Posterior cingulate gyrus (tissue), 11 donors: ENCODE measurements around the gene MAGEB3.
"Not testable (repeated sequence)": the region's sequence is repeated elsewhere in the genome, so short reads cannot be mapped to it uniquely, and the experiment has no call there.

Experiments used
- DNase-seq, 10 donors: peaks; one replicate each; pipeline versions ENCODE4 v3.0.0 to v3.0.0-alpha.2; 2020 to 2021; ENCODE audit warnings: mixed read lengths in 3 of 10
- intact Hi-C: fragments of 100-400 bp; cut with DNase I; formaldehyde crosslinking; loops from one replicate; pipeline ENCODE4 v1.15.1; 2023

MAGEB3 gene, protein sequence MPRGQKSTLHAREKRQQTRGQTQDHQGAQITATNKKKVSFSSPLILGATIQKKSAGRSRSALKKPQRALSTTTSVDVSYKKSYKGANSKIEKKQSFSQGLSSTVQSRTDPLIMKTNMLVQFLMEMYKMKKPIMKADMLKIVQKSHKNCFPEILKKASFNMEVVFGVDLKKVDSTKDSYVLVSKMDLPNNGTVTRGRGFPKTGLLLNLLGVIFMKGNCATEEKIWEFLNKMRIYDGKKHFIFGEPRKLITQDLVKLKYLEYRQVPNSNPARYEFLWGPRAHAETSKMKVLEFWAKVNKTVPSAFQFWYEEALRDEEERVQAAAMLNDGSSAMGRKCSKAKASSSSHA

DNA sequence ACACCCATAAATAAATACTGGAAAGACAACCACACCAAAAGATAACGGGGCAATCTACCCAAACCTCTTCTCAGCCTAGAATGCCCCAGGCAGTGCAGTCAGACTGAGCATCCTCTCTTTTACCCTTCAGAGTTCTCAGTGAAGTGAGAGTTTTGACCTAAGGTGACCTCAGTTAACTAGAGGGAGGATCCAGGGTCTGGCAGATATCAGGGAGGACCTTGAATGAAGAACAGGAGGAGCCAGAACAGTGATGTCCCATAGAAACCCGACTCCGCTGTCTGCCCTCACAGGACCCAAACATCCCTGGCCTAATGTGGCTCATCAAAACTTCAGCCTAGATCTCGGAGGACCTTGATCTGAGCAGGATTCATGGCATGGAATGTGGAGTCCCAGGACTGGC is at the start of gene MAGEB3:
Gene MAGEB3, plus strand, starts transcription at position 263 of the 400 bp plus-strand sequence. CDS start 5,268 bp downstream, outside the sequence.
- intact Hi-C loops: no loop called here
- DNase-seq: no peak

DNA sequence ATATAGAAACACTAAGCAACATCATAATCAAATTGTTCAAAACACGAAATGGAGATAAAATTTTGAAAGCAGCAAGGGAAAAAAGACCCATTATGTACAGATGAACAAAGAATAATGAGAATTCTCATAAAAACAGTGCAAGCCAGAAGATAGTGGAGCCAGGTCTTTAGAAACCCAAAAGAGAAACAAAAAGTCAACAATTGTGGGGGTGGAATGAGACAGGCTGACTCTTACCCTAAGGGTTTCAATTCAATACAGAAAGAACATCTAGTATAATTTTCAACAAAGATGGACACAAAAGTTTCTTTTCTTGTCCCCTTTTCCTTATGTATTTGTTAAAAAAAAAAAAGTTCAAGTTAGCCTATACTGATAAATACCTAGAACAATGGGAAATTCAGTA is 49.1 kb upstream of the MAGEB3 start:
- no peak for DNase-seq

DNA sequence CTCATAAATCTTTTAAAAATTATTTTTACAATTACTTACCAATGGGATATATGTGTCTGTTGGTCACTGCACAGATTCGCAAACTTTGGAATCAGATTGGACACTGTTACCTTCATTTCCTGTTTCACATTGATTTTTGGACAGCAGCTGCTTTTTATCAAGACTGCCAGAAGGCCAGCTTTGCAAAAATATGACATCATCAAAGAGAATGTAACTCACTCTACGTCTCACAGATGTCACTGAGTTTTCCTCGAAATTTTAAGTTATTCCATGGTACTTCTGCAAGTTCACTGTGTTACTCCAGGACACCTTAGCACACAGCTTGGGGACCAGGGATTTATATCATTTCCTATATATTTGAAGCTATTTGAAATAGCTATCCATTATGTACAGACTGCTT is 46.9 kb upstream of the MAGEB3 start:
- DNase-seq: no peak
- intact Hi-C loops: no loop called here

More for the DNA sequence above, 49.1 kb upstream of the MAGEB3 start:
- intact Hi-C loops: no loop called here

DNA sequence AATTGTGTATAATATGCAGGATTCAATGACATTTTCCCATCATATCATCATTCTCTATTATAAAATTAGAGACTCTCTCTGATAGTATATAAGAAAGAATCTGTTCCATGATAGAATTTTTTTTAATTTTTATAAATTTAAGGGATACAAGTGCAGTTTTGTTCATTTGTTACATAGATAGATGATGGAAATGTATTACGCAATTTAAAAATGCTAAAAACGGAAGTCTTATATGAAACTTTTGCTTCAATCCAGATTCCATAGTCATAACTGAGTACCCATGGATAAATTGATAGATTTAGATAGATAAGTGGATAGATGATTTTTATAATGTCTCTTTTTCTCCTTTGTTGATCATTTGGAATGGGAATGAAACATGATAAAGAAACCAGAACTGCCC is 40.0 kb upstream of the MAGEB3 start:
- intact Hi-C loops: no loop called here
- no peak for DNase-seq

DNA sequence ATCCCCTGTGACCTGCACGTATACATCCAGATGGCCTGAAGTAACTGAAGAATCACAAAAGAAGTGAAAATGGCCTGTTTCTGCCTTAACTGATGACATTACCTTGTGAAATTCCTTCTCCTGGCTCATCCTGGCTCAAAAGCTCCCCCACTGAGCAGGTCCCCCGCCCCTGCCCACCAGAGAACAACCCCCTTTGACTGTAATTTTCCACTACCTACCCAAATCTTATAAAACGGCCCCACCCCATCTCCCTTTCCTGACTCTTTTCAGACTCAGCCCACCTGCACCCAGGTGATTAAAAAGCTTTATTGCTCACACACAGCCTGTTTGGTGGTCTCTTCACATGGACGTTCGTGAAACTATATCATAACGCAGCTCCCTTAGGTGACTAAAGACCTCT is 36.5 kb upstream of the MAGEB3 start:
- DNase-seq, intact Hi-C loops: not testable (repeated sequence)

DNA sequence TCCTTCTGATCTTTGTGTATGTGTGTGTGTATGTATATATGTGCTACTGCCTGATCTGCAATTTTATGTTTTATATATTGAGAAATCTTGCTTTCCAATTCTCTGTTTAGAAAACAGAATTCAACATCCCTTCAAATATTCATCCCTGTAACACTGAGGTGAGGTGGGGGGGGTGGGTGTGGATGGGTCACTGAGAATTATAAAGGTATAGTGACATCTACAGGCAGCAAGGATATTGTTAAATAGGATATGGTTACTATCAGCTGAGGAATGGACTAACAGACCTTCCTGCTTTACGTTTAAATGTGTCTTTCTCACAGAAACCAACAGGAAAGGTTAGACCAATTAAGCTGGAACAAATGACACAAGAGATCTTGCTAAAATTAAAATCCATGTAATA is 34.1 kb upstream of the MAGEB3 start:
- no peak for DNase-seq
- intact Hi-C loops: no loop called here

DNA sequence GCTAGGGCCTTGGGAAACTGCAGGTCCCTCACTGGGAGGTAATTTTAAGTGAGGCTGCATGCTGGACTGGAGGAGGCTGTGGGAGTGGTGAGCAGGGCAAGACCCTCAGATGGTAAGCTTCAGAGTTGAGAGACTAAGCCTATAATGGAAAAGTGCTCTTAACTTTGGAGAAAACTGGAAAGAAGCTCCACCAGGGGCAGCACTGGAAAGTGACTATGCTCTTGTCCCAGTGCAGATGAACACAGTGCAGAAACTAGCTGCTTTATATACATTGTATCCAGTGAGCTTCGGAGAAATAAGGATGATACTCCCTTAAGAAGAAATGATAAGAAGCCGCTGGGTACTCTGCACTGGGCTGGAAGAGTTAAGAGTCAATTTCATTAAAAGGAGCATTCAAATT is 18.3 kb upstream of the MAGEB3 start:
- no peak for DNase-seq
- intact Hi-C loops: no loop called here

DNA sequence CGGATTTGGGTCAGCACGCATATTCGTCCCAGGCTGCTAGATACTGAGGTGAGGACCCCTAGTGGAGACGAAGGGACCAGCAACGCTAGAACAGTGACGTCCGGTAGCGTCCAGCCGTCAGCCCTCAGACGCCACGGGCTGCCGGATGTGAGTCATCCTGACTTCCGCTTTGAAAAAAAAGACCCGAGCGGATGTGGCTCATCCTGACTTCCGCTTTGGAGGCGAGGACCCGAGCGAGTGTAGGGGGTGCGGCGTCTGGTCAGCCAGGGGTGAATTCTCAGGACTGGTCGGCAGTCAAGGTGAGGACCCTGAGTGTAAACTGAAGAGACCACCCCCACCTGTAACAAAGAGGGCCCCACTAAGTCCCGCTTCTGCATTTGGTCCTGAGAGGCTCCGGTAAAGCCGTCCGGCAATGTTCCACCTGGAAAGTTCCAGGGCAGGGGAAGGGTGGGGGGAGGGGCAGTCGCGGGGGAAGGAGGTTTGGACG is 15.1 kb upstream of the MAGEB3 start, which contains the start of gene MAGEB2:
Gene MAGEB2, plus strand, starts transcription at position 207 of the 487 bp plus-strand sequence. CDS start 3,018 bp downstream, outside the sequence.
- peak in 1 of 10 donors; percentile 82 for DNase-seq
- intact Hi-C loops: no loop called here

DNA sequence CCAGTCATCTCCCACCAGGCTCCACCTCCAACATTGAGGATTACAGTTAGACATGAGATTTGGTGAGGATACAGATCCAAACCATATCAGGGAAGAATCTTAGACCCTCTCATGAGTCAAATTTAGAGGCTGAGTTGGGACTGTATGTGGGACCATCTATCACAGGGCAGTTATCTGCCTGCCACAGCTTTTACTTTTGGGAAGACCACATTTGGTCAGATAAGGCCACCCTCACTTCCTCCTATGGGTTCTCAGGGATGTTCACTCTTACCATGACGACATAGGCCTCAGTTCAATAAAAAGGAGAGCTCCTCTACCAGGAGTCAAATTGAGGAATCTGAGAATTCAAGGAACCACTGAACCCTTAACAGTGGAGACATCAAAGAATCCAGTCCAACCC is 13.0 kb upstream of the MAGEB3 start:
- intact Hi-C loops: no loop called here
- DNase-seq: no peak

DNA sequence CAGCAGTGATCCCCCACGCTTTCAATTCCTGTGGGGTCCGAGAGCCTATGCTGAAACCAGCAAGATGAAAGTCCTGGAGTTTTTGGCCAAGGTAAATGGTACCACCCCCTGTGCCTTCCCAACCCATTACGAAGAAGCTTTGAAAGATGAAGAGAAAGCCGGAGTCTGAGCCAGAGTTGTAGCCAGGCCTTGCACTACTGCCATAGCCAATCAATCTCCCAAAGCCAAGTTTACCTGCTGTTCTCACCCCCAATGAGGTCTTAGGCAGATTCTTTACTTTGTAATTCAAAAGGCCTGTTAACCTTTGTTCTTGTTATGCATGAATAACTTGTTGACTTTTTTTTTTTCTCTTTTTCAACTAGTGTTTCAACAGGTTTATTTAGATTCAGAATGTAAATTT is 11.1 kb upstream of the MAGEB3 start:
- no peak for DNase-seq
- intact Hi-C loops: no loop called here

DNA sequence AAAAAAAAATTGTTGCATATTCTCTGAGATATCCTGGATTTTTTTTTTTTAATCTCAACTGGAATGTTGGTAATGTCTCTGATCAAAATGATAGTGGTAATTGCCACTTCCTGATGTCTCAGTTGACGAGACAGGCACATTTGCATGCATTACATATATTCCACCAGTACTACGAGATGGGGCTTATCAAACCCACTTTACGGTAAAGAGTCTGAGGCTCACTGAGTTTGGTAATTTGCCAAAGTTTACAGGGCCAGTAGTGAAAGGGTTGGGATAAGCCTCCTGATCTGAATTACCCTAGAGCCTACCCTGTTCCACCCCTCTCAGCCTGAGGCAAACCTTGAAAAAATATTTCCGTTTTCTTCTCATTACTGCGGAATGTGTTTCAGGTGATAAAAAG is 9.8 kb upstream of the MAGEB3 start:
- no peak for DNase-seq
- intact Hi-C loops: no loop called here

DNA sequence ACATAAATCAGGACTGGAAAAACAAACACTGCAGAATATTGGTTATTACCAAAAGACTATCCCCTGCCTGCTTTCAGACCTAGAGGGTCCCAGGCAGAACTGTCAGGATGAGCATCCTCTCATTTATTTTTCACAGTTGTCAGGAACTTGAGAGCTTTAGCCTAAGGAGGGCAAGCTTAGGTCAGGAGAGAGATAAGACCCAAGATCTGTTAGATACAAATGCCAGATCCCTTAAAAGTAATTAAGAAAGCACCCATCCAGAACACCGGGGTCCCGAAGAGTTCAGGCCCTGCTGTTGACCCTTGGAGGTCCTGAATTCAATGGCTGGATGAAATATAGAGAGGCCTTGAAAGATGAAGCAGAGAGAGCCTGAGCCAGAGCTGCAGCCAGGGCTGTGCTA is 5.9 kb upstream of the MAGEB3 start:
- no peak for DNase-seq
- intact Hi-C loops: no loop called here

DNA sequence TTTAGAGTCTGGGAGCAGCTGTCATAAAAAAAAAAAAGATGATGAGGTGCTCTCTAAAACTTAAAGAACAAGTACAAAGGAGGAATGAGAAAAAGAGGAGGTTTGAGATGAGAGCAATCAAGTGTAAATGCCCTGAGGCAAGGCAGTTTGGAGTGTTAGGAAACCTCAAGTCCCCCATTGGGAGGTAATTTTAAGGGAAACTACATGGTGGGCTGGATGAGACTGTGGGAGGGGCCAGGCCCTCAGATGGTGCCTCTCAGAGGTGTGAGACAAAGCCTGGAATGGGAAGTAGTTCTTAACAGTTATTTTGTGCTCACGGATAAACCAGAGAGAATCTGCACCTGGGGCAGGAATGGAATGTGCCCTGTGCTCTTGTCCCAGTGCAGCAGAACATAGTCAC is 1.9 kb upstream of the MAGEB3 start:
- intact Hi-C loops: no loop called here
- no peak for DNase-seq

DNA sequence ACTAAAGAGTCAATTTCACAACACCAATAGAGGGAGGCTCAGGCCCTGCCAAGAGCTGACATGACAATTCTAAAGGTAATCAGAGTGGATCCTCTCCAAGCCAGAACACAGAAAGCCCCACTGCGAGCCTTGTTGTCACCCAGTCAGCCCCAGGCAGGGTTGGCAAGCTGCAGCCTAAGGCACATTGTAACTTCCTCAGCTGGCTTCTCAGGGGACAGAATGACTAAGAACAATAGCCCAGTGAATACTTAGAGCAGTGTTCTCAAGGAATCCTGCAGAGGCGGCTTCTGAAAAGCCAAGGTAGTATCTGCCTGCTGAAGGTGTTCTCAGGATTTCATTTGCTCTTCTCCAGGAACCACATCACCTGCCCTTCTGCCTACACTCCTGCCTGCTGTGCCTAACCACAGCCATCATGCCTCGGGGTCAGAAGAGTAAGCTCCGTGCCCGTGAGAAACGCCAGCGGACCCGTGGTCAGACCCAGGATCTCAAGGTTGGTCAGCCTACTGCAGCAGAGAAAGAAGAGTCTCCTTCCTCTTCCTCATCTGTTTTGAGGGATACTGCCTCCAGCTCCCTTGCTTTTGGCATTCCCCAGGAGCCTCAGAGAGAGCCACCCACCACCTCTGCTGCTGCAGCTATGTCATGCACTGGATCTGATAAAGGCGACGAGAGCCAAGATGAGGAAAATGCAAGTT is 11.4 kb downstream of the MAGEB3 start, which contains the start of gene MAGEB4:
Gene MAGEB4, plus strand, starts transcription at position 277 of the 692 bp plus-strand sequence. Its CDS starts 136 bp downstream, at position 413.
- intact Hi-C loops: no loop called here
- DNase-seq: peak in 1 of 10 donors; percentile 57

DNA sequence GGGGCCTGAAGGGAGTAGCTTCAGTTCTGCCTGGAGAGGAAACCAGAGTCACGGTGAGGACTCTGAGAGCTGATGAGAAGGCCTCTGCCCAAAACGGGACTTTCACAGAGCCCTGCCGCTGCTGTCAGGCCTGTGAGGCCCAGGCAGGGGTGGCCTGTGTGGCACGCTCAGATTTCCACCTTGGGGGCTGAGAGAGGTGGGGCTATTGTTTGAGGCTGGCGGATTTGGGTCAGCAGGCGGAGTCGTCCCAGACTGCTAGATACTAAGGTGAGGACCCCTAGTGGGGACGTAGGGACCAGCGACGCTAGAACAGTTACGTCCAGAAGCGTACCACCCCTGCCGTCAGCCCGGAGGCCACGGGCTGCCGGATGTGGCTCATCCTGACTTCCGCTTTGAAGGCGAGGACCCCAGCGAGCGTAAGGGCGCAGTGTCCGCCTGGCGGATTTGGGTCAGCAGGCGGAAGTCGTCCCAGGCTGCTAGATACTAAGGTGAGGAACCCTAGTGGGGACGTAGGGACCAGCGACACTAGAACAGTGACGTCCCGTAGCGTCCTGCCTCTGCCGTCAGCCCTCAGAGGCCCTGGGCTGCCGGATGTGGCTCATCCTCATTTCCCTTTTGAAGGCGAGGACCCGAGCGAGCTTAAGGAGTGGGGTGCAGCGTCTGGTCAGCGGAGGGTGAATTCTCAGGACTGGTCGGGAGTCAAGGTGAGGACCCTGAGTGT is 16.5 kb downstream of the MAGEB3 start, which contains the start of gene MAGEB1:
Gene MAGEB1, plus strand, starts transcription at position 378 of the 721 bp plus-strand sequence. CDS start 3,348 bp downstream, outside the sequence.
- DNase-seq: peak in 1 of 10 donors; percentile 82
- intact Hi-C loops: no loop called here

DNA sequence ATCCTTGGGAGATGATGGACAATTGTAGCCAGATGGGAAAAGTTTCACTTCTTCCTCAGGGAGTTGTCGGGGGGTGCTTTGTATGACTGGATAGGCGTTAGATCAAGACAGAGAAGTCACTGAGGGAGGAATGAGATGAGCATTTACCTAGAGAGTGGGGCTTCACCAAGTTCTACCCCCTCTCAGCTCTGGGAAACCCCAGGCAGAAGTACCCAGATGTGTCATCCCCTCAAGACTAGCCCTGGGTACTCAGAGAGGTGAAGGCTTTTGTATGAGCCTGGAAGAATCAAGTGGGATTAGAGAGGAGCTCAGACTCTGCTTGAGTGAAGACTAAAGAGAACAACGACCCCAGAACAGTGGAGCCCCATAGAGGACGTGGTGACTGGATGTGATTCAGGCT is 18.4 kb downstream of the MAGEB3 start:
- DNase-seq: no peak
- intact Hi-C loops: no loop called here

DNA sequence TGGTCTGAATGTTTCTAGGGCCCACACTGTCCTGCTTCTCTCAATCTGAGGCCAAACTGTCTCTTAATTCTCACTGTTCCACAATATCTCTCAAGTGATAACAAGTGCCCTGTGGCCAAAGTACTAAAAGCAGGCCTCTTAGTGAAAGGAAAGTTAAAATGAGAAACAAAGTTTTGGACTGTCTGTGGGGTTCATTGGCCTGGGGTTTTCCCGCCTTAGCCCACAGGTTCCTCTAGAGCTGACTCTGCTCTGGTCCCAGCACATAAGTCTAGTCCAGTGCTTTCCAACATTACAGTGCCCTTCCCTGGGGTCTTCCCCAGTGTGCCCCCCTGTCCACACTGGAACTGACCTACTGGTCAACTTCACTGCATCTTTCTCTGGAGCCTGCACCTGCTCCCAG is 22.8 kb downstream of the MAGEB3 start:
- DNase-seq: no peak
- intact Hi-C loops: no loop called here

DNA sequence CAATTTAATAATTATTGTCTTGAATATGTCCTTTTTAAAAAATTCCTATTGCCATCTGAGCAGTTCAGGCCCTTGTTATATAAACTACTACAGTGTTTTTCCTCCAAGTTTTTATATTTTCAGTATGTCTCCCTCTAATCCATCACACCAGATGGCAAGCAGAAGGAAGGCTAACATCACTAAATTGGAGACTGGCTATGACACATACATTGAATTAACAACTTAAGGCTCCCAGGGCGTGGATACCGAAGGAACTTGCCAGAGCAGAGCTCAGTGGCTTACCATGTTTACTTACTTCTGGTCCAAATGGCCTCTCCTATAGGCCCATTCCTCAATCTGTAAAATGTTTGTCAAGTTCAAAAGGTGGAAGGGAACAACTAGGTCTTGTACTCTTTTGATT is 29.5 kb downstream of the MAGEB3 start:
- intact Hi-C loops: no loop called here
- DNase-seq: no peak

DNA sequence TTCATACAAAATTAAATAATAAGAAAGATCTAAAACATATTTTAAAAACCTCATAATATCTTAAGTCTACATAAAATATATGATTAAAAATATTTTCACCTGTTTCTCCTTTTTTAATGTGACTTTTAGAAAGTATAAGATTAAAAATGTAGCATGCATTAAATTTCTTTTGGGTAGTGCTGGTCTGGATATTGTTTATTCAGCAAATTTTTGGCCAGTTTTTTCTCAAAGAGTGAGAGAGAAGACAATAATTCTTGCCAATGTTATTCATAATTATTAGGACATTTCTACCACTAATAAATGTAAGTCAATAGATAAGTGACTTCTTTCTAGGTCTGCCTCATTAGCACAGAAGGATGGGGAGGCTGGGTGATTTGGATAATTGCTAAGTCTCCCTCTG is 30.6 kb downstream of the MAGEB3 start:
- DNase-seq: no peak
- intact Hi-C loops: no loop called here

DNA sequence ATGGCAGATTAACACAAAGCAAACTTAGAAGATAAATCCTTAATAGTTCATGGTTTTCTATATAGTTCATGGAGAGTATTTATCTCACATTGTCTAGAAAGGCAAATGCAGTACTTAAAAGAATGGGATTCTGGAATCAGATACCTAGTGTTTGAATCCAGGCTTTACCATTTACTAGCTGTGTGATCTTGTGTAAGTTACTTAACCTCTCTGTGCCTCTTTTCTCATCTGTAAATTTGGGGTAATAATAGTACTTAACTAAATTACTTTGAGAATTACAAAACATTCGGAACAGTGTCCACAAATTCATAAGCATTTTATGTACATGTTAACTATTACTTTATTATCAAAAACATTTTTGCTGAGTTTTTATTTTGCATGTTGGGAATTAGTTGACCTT is 32.3 kb downstream of the MAGEB3 start:
- no peak for DNase-seq
- intact Hi-C loops: no loop called here

DNA sequence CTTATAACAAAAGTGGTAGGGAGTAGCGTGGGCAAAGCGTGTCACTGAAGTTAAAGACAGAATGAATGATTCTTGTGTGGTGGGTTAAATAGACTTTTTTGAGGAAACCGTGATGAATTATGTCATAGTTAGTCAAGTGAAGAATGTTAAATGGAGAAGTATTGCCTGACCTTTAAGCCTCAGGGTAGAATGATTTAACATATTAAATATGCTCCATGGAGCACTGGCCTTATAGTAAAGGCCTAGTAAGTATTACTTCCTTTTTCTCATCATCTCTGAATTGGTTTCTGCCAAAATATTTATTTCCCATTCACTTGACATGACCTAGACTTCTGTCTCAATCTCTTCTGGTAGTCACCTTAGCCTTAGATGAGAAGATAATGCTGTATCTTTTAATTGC is 40.2 kb downstream of the MAGEB3 start:
- intact Hi-C loops: no loop called here
- DNase-seq: no peak
